SJCRH30 (cell line): ENCODE measurements around the gene TMEM108. TPM values are rescaled to one million over a fixed set of nuclear protein-coding genes. Genes with fewer than 3 reads are reported as not detected.

Source experiments
- DNase-seq, 2 experiments: peaks; one replicate each; pipeline ENCODE4 v3.0.0-alpha.2; 2015 to 2020
- H3K27ac ChIP-seq: fragments of 250-450 bp; sonication (Bioruptor Pico); 2 replicates; pipeline ENCODE4 v1.5.1; 2020; ENCODE audit warnings: mild to moderate bottlenecking, moderate library complexity
- H3K27me3 ChIP-seq: fragments of 250-450 bp; sonication (Bioruptor Pico); 2 replicates; pipeline ENCODE4 v1.5.1; 2020; ENCODE audit warnings: mild to moderate bottlenecking, moderate library complexity
- H3K36me3 ChIP-seq: fragments of 250-450 bp; sonication (Bioruptor Pico); 2 replicates; pipeline ENCODE4 v1.5.1; 2020; ENCODE audit warnings: mild to moderate bottlenecking, moderate library complexity
- H3K4me1 ChIP-seq: fragments of 250-450 bp; sonication (Bioruptor Pico); 2 replicates; pipeline ENCODE4 v1.5.1; 2020; ENCODE audit warnings: mild to moderate bottlenecking, moderate library complexity
- H3K4me3 ChIP-seq: fragments of 250-450 bp; sonication (Bioruptor Pico); 2 replicates; pipeline ENCODE4 v1.5.1; 2020; ENCODE audit warnings: mild to moderate bottlenecking, moderate library complexity
- H3K9me3 ChIP-seq: fragments of 250-450 bp; sonication (Bioruptor Pico); replicated peaks from 2 replicates; pipeline ENCODE4 v1.5.1; 2020; ENCODE audit warnings: mild to moderate bottlenecking, moderate library complexity
- total RNA-seq: library from RNA; depleted of rRNA; stranded (reverse); fragments of >200 nt; shearing (Covaris generic); gene quantifications from 2 replicates; pipeline ENCODE4 v1.2.3, GENCODE V29; 2014

The TMEM108 gene
- total RNA-seq, 1 experiment from 2014 or later: 14.1 TPM

DNA sequence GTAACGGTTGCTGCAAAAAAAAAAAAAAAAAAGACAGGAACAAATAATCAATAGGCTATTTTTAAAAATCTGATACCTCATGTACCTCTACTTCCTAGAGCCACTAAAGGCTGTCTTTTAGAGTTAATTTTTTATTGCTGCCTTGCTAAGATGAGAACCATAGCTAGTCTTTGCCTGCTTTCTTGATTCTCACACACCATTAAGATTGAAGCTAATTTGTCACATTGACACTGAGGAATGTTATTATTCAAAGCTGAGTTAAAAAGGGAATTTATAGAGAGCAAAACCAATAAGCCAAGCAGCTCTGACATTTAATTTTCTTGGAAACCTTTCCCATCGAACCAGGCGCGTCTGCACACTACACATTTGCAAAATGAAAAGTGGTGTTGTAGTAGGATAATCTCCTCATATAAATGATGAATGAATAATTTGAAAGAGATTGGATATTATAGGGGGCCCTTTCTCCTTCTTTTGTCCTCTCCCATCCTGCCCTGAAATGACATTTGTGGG, 149.7 kb downstream of the TMEM108 start:
- no peak for DNase-seq
- Histone ChIP-seq H3K27ac (no peak overlapping the region), H3K4me1 (no peaks in the 10 kb centered on the region), H3K27me3 (no peaks in the 10 kb centered on the region), H3K36me3 (no peaks in the 10 kb centered on the region; the same call in 1 of the 2 replicates), H3K9me3 (no peaks in the 10 kb centered on the region), H3K4me3 (no peak overlapping the region)

GRCh38 chr3:133188996-133189395, 150.8 kb downstream of the TMEM108 start:
- no peak for DNase-seq
- H3K4me1 ChIP-seq: no peaks in the 10 kb centered on the region
- no peak overlapping the region for H3K4me3 ChIP-seq
- H3K27me3 ChIP-seq: no peaks in the 10 kb centered on the region
- H3K27ac ChIP-seq: no peak overlapping the region
- no peaks in the 10 kb centered on the region for H3K9me3 ChIP-seq
- H3K36me3 ChIP-seq: no peaks in the 10 kb centered on the region; the same call in 1 of the 2 replicates

GRCh38 chr3:133189893-133190292, 151.7 kb downstream of the TMEM108 start:
- Histone ChIP-seq H3K36me3 (no peaks in the 10 kb centered on the region; the same call in 1 of the 2 replicates), H3K27me3 (no peaks in the 10 kb centered on the region), H3K4me1 (no peaks in the 10 kb centered on the region), H3K27ac (no peak overlapping the region), H3K4me3 (no peak overlapping the region), H3K9me3 (no peaks in the 10 kb centered on the region)
- DNase-seq: no peak

GRCh38 chr3:133191818-133192217, 153.6 kb downstream of the TMEM108 start:
- no peaks in the 10 kb centered on the region for H3K4me1 ChIP-seq
- no peaks in the 10 kb centered on the region for H3K36me3 ChIP-seq
- H3K27me3 ChIP-seq: no peaks in the 10 kb centered on the region
- H3K27ac ChIP-seq: no peak overlapping the region
- no peaks in the 10 kb centered on the region for H3K9me3 ChIP-seq
- no peak overlapping the region for H3K4me3 ChIP-seq
- no peak for DNase-seq

DNA sequence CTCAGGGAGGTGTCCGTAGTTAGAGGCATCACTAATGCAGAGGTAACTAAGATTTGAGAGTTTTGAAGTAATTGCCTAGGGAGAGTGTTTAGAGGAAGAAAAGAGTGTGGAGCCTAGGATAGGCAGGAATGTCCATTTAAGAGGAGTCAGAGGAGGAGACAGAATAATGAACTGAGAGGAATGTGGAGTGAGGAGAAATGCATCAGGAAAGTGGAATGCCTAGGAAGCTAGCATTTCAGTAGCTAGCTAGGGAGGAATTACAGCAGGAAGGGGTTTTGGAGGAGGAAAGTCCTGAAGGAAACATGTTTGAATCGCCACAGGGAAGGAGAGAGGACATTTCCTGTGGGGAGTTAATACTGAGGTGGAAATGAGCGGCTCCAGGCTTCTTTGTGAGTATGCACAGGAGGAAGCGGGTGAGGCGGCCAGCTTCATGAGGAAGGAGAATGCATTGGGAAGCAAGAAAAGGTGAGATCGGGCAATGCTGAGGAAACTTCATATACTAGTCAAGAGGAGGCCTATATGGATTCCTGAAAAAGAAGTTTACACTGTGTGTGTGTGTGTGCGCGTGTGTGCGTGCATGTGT, 154.3 kb downstream of the TMEM108 start:
- no peaks in the 10 kb centered on the region for H3K9me3 ChIP-seq
- DNase-seq: no peak
- H3K27me3 ChIP-seq: no peaks in the 10 kb centered on the region
- no peaks in the 10 kb centered on the region for H3K4me1 ChIP-seq
- no peak overlapping the region for H3K27ac ChIP-seq
- H3K4me3 ChIP-seq: no peak overlapping the region
- no peaks in the 10 kb centered on the region for H3K36me3 ChIP-seq

- H3K4me3 ChIP-seq: no peak overlapping the region
- H3K27me3 ChIP-seq: no peaks in the 10 kb centered on the region
- H3K9me3 ChIP-seq: no peaks in the 10 kb centered on the region
- H3K27ac ChIP-seq: no peak overlapping the region
- DNase-seq: no peak
- no peaks in the 10 kb centered on the region for H3K4me1 ChIP-seq
- no peaks in the 10 kb centered on the region for H3K36me3 ChIP-seq
Observed at GRCh38 chr3:133192967-133193366, 154.8 kb downstream of the TMEM108 start.

DNA sequence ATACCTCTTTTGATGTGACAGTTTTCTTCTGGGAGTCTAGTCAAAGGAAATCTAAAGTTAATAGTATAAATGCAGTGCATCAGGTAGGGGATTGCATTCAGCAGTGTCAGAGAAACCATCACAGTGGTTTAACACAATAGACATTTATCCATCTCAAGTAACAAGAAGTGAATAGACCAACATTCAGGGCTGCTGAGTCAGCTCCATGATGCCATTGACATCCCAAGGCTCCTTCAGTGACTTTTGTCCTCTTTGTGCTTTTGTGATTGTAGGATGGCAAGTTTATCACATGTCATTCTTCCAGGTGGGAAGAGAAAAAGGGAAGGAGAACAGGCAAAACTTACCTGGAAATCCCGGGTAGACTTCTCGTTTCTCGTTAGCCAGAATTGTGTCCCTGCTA, 158.3 kb downstream of the TMEM108 start:
- no peak overlapping the region for H3K4me3 ChIP-seq
- no peak for DNase-seq
- H3K9me3 ChIP-seq: 0 out of 2 replicates have a peak, but pooled peaks cover 1% of the 10 kb centered on the region
- no peaks in the 10 kb centered on the region for H3K27me3 ChIP-seq
- H3K4me1 ChIP-seq: no peaks in the 10 kb centered on the region
- no peak overlapping the region for H3K27ac ChIP-seq
- H3K36me3 ChIP-seq: 0 out of 2 replicates have a peak, but pooled peaks cover 3% of the 10 kb centered on the region

- H3K4me1 ChIP-seq: no peaks in the 10 kb centered on the region
- DNase-seq: no peak
- no peak overlapping the region for H3K4me3 ChIP-seq
- H3K9me3 ChIP-seq: 0 out of 2 replicates have a peak, but pooled peaks cover 3% of the 10 kb centered on the region
- H3K27ac ChIP-seq: no peak overlapping the region
- H3K27me3 ChIP-seq: no peaks in the 10 kb centered on the region
- H3K36me3 ChIP-seq: 0 out of 2 replicates have a peak, but pooled peaks cover 3% of the 10 kb centered on the region
Observed at GRCh38 chr3:133197619-133198018, 159.4 kb downstream of the TMEM108 start.

GRCh38 chr3:133206921-133207320, 168.7 kb downstream of the TMEM108 start:
- no peak for DNase-seq
- Histone ChIP-seq H3K9me3 (no peaks in the 10 kb centered on the region), H3K4me1 (no peaks in the 10 kb centered on the region), H3K27ac (no peak overlapping the region), H3K27me3 (no peaks in the 10 kb centered on the region), H3K36me3 (no peaks in the 10 kb centered on the region), H3K4me3 (no peak overlapping the region)

- Histone ChIP-seq H3K4me1 (no peaks in the 10 kb centered on the region), H3K36me3 (no peaks in the 10 kb centered on the region), H3K9me3 (no peaks in the 10 kb centered on the region), H3K27me3 (no peaks in the 10 kb centered on the region), H3K4me3 (no peak overlapping the region), H3K27ac (no peak overlapping the region)
- DNase-seq: no peak
Observed at GRCh38 chr3:133208184-133208583, 170.0 kb downstream of the TMEM108 start.

DNA sequence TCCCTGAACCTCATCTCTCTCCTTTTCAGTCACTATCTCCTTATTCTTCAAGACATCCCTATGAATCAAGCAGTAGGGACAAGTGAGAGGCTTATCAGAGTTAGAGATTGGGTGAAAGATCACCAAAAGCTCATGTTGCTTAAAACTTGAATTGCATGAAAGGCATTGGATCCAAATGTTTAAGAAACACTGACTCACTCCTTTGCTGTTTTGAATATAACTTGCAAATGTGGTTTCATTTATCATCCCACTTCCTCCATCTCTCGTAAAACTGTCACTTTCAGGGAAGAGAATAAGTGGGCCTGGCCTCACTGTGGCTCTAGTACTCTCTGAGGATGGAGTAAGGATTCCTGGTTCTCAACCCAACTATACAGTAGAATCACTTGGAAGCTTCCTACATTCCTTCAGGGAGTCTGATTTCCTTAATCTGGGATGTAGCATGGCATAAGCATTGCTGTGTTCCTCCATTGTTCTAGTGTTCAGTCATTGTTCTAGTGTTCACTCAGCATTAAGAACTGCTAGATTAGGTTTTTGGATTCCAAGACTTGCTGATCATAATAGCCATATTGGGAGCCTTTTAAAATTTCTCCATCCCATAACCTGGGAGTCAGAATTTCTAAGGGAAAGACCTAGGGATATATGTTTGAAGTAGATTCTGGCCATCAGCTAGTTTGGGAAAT, 171.8 kb downstream of the TMEM108 start:
- Histone ChIP-seq H3K27me3 (no peaks in the 10 kb centered on the region), H3K4me3 (no peak overlapping the region), H3K27ac (no peak overlapping the region), H3K9me3 (no peaks in the 10 kb centered on the region), H3K4me1 (no peaks in the 10 kb centered on the region), H3K36me3 (no peaks in the 10 kb centered on the region)
- DNase-seq: no peak

GRCh38 chr3:133210656-133211055, 172.5 kb downstream of the TMEM108 start:
- H3K27me3 ChIP-seq: no peaks in the 10 kb centered on the region
- DNase-seq: no peak
- H3K36me3 ChIP-seq: no peaks in the 10 kb centered on the region
- H3K9me3 ChIP-seq: no peaks in the 10 kb centered on the region
- H3K4me1 ChIP-seq: no peaks in the 10 kb centered on the region
- H3K4me3 ChIP-seq: no peak overlapping the region
- H3K27ac ChIP-seq: no peak overlapping the region

- Histone ChIP-seq H3K4me3 (no peak overlapping the region), H3K36me3 (no peaks in the 10 kb centered on the region), H3K9me3 (no peaks in the 10 kb centered on the region), H3K27me3 (no peaks in the 10 kb centered on the region), H3K27ac (no peak overlapping the region), H3K4me1 (no peaks in the 10 kb centered on the region)
- DNase-seq: peak in 1 of 2 experiments; percentile 10
Observed at GRCh38 chr3:133211449-133211848, 173.3 kb downstream of the TMEM108 start.

- H3K9me3 ChIP-seq: no peaks in the 10 kb centered on the region
- no peak overlapping the region for H3K27ac ChIP-seq
- H3K4me1 ChIP-seq: no peaks in the 10 kb centered on the region
- no peaks in the 10 kb centered on the region for H3K36me3 ChIP-seq
- no peak overlapping the region for H3K4me3 ChIP-seq
- no peaks in the 10 kb centered on the region for H3K27me3 ChIP-seq
- no peak for DNase-seq
Observed at GRCh38 chr3:133211856-133212255, 173.7 kb downstream of the TMEM108 start.

DNA sequence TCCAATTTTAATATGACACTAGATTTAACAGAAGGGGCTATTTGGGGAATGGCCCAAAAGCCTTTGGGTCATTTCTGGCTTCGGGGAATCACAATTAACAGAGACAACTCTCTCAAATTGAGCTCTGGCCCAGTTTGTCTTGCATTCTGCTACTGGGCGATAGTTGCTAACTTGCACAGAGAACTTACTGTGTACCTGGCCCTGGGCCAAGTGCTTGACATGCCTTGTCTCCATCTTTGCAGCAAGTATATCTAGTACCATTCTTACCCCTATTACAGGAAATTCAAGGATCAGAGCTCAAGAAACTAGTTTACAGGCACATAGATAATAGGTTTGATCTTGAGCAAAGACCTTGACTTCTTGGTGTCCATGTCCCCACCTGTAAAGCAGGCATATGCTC, 175.7 kb downstream of the TMEM108 start:
- H3K9me3 ChIP-seq: no peaks in the 10 kb centered on the region
- no peaks in the 10 kb centered on the region for H3K4me1 ChIP-seq
- no peaks in the 10 kb centered on the region for H3K36me3 ChIP-seq
- H3K27ac ChIP-seq: no peak overlapping the region
- DNase-seq: no peak
- no peak overlapping the region for H3K4me3 ChIP-seq
- no peaks in the 10 kb centered on the region for H3K27me3 ChIP-seq
